Measurements from ENCODE around the gene TAMM41. TPM values are rescaled to one million over a fixed set of nuclear protein-coding genes. Genes with fewer than 3 reads are reported as not detected.

Gene TAMM41
- total RNA-seq, 2 donors from 2014 or later = 5.0 to 6.8 TPM

Other genes starting within 250 kb of the TAMM41 start
- 10 to 100 TPM; 30.2 to 64.6 TPM for gene VGLL4, start 203.0 kb downstream of the TAMM41 start, total RNA-seq
- 1 to 10 TPM; 1.2 to 1.7 TPM for gene SYN2, start 157.5 kb upstream of the TAMM41 start, total RNA-seq